AG04449 (cell line): ENCODE results near the gene ITPRIPL1.

Experiments
- CTCF ChIA-PET: fragments of 350-600 bp; formaldehyde crosslinking; extraction: SDS; loops from one replicate; lab custom pipeline; 2021; ENCODE audit warnings: antibody characterized with exemption; lab: Yijun Ruan, JAX
- POLR2A ChIA-PET: fragments of 400-600, 350-600 bp; formaldehyde crosslinking; extraction: SDS; loops from one replicate; lab custom pipeline; 2020; ENCODE audit warnings: antibody characterized with exemption, inconsistent platforms; lab: Yijun Ruan, JAX
- DNase-seq: peaks from one replicate; pipeline ENCODE4 v3.0.0-alpha.2; 2010; ENCODE audit warnings: low read depth, low spot score
- H3K4me3 ChIP-seq: 2 replicates; pipeline ENCODE4 v1.5.1; 2011; ENCODE audit warnings: low read depth, mild to moderate bottlenecking, control low read depth, low read length
- TF ChIP-seq, protein P1 (sequence below): IDR thresholded peaks from one replicate; pipeline ENCODE4 v1.5.1; 2011; ENCODE audit warnings: mild to moderate bottlenecking, moderate library complexity, low read length, control low read depth, inconsistent platforms; ENCODE audit not compliant: insufficient read depth; ENCODE audit errors: missing control alignments

Gene ITPRIPL1

DNA sequence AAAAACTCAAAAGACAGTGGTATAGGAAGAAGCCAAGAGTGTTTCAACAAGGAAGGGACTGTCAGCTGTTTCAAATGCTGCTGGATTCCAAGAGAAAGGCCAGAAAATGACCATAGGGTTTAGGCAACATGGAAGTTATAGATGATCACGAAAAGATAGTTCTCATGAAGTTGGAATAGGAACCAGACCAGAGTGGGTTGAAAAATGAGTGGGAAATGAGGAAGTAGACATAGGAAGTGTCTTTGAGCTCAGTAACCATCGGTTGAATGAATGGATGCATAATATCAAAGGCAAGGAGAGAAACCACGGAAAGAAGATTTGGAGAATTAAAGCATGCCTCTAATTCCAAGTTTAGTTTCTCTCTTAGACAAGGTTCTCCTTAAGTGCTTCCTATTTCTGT is 11.8 kb downstream of the ITPRIPL1 start:
- POLR2A ChIA-PET, result no interaction called here
- DNase-seq, result no peak
- peak overlapping the region; percentile 87; the same call in 1 of the 2 replicates for H3K4me3 ChIP-seq
- TF ChIP-seq, protein P1, sequence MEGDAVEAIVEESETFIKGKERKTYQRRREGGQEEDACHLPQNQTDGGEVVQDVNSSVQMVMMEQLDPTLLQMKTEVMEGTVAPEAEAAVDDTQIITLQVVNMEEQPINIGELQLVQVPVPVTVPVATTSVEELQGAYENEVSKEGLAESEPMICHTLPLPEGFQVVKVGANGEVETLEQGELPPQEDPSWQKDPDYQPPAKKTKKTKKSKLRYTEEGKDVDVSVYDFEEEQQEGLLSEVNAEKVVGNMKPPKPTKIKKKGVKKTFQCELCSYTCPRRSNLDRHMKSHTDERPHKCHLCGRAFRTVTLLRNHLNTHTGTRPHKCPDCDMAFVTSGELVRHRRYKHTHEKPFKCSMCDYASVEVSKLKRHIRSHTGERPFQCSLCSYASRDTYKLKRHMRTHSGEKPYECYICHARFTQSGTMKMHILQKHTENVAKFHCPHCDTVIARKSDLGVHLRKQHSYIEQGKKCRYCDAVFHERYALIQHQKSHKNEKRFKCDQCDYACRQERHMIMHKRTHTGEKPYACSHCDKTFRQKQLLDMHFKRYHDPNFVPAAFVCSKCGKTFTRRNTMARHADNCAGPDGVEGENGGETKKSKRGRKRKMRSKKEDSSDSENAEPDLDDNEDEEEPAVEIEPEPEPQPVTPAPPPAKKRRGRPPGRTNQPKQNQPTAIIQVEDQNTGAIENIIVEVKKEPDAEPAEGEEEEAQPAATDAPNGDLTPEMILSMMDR, result no peak
- CTCF ChIA-PET, result interaction anchor here (1.3 to 1.7 kb wide), 3 partner anchors 70 to 344 kb away, joined by 3 to 4 read pairs (median 3); partner anchors contain the start of gene DUSP2

GRCh38 chr2:96340493-96341414 is 15.6 kb downstream of the ITPRIPL1 start:
- CTCF ChIA-PET, result interaction anchor here (1.1 kb wide), 1 partner anchor 168 kb away, joined by 4 read pairs; no protein-coding TSS in a partner anchor
- DNase-seq, result no peak
- POLR2A ChIA-PET, result no interaction called here
- TF ChIP-seq, protein P1, result no peak
- H3K4me3 ChIP-seq, result no peak overlapping the region

- CTCF ChIA-PET, result interaction anchor here (1.1 to 1.3 kb wide), 2 partner anchors 167 kb away, joined by 3 to 4 read pairs; no protein-coding TSS in a partner anchor
- H3K4me3 ChIP-seq, result no peak overlapping the region
- TF ChIP-seq, protein P1, result no peak
- no peak for DNase-seq
- POLR2A ChIA-PET, result interaction anchor here (0.6 kb wide), 1 partner anchor 511 kb away, joined by 3 read pairs; no protein-coding TSS in a partner anchor
Measured at GRCh38 chr2:96341641-96342040, 16.5 kb downstream of the ITPRIPL1 start.

GRCh38 chr2:96342085-96342484 is 17.0 kb downstream of the ITPRIPL1 start:
- TF ChIP-seq, protein P1, result no peak
- CTCF ChIA-PET, result interaction anchor here (1.3 kb wide), 1 partner anchor 167 kb away, joined by 3 read pairs; no protein-coding TSS in a partner anchor

DNA sequence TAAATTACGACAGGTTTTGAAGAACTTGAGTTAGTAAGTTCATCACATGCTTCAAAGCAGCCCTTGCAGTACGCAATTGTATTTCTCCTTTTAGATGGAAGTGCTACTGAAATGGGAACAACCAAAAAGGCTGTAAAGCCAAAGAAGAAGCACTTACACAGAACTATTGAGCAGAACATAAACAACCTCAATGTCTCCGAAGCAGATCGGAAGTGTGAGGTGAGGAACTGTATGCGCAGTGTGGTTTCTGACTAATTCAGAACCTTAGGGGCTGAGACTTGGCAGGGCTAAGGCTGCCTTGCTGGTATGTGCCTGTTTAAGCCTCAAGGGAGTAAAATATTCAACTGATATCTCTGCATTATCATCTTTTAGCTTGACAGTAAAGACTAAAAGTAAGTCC is 18.9 kb downstream of the ITPRIPL1 start:
- ChIA-PET CTCF (interaction anchor here (0.6 kb wide), 1 partner anchor 49 kb away, joined by 3 read pairs; no protein-coding TSS in a partner anchor), POLR2A (no interaction called here)
- TF ChIP-seq, protein P1, result no peak
- no peak overlapping the region for H3K4me3 ChIP-seq
- DNase-seq, result no peak

More at GRCh38 chr2:96342085-96342484, 17.0 kb downstream of the ITPRIPL1 start:
- no peak for DNase-seq
- POLR2A ChIA-PET, result interaction anchor here (0.6 kb wide), 1 partner anchor 510 kb away, joined by 3 read pairs; no protein-coding TSS in a partner anchor
- H3K4me3 ChIP-seq, result no peak overlapping the region

DNA sequence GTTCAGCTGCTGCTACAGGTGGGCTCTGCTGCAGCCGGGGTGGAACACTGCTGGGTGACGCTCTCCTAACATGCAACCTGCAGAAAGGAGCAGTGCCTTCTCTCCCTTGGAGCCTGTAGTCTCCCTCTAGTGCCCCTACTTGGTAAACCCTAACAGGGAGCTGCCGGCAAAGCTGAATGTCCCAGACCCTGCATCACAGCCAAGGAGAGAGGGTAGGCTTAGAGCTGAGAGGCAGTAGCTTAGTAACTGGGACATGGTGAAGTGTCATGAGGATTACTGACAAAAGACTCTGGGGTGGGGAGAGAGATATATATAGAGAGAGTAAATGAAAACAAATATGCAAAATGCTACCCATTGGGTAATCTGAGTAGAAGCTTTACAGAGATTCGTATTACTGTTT is 20.3 kb downstream of the ITPRIPL1 start:
- no peak for DNase-seq
- H3K4me3 ChIP-seq, result no peak overlapping the region
- CTCF ChIA-PET, result interaction anchor here (0.9 to 2.2 kb wide), 2 partner anchors 62 to 164 kb away, joined by 3 to 7 read pairs; no protein-coding TSS in a partner anchor
- TF ChIP-seq, protein P1, result peak; percentile 6
- POLR2A ChIA-PET, result no interaction called here
